HG03442 (cell line): ENCODE data around the gene SALL3.

ENCODE experiments used
- ATAC-seq: cut with Tn5 transposase; IDR thresholded peaks from one replicate; pipeline ENCODE4 v1.9.1; 2021; ENCODE audit warnings: mild to moderate bottlenecking, moderate library complexity; ENCODE audit not compliant: unreplicated experiment

The SALL3 gene

GRCh38 chr18:78979056-78979729, 425 bp upstream of the SALL3 start:
- ATAC-seq, result no peak

- ATAC-seq, result no peak
Measured at GRCh38 chr18:78980279-78980771, 707 bp downstream of the SALL3 start.

- no peak for ATAC-seq
Measured at GRCh38 chr18:78980777-78981380, 1.3 kb downstream of the SALL3 start.

GRCh38 chr18:78981394-78981831, 1.8 kb downstream of the SALL3 start:
- no peak for ATAC-seq

GRCh38 chr18:78981989-78982620, 2.5 kb downstream of the SALL3 start:
- ATAC-seq, result no peak

GRCh38 chr18:78983512-78983911, 3.9 kb downstream of the SALL3 start:
- no peak for ATAC-seq

GRCh38 chr18:78984941-78985784, 5.5 kb downstream of the SALL3 start:
- ATAC-seq, result peak; percentile 72

- ATAC-seq, result no peak
Measured at GRCh38 chr18:78986018-78986481, 6.4 kb downstream of the SALL3 start.

GRCh38 chr18:78991446-78991845, 11.8 kb downstream of the SALL3 start:
- ATAC-seq, result no peak

GRCh38 chr18:78992041-78993011, 12.7 kb downstream of the SALL3 start:
- no peak for ATAC-seq

- no peak for ATAC-seq
Measured at GRCh38 chr18:78993014-78993926, 13.7 kb downstream of the SALL3 start.

GRCh38 chr18:78994000-78994399, 14.4 kb downstream of the SALL3 start:
- no peak for ATAC-seq

GRCh38 chr18:78994531-78994930, 14.9 kb downstream of the SALL3 start:
- no peak for ATAC-seq

GRCh38 chr18:78994977-78995582, 15.5 kb downstream of the SALL3 start:
- no peak for ATAC-seq

- ATAC-seq, result no peak
Measured at GRCh38 chr18:78995740-78996395, 16.2 kb downstream of the SALL3 start.

- no peak for ATAC-seq
Measured at GRCh38 chr18:78996741-78997490, 17.3 kb downstream of the SALL3 start.

GRCh38 chr18:78998371-78999071, 18.9 kb downstream of the SALL3 start:
- no peak for ATAC-seq
